H1 (cell line): Measurements from ENCODE around the gene PDE9A. TPM values are rescaled to one million over a fixed set of nuclear protein-coding genes. Genes with fewer than 3 reads are reported as not detected.

Source experiments
- CHD1 ChIP-seq: IDR thresholded peaks from 2 replicates; pipeline ENCODE4 v1.6.1; 2012; ENCODE audit warnings: low read depth, low read length, improper control_type of control experiment
- EGR1 ChIP-seq: IDR thresholded peaks from 2 replicates; pipeline ENCODE4 v1.6.1; 2011; ENCODE audit warnings: low read depth, low read length, borderline replicate concordance
- RBBP5 ChIP-seq: IDR thresholded peaks from 2 replicates; pipeline ENCODE4 v1.7.1; 2012; ENCODE audit warnings: low read depth, mild to moderate bottlenecking, inconsistent platforms, low read length, moderate library complexity, borderline replicate concordance
- polyA plus RNA-seq, 7 experiments: library from polyadenylated mRNA; depleted of rRNA in 3 of 7; stranded (reverse) in 5 of 7; unstranded in 2 of 7; fragments of >200 nt in 5 of 7; fragments of 200-250 nt in 2 of 7; gene quantifications; 1 replicate in 5 of 7; 2 replicates in 1 of 7; 4 replicates in 1 of 7; pipeline versions ENCODE4 v1.2.1 to v1.2.3, GENCODE V29; 2011 to 2013; ENCODE audit warnings: missing spikeins in 2 of 7, mixed read lengths in 2 of 7
- total RNA-seq: library from RNA; stranded (reverse); fragmentation: NEBNext Ultra II Directional; extraction: Animal tissue kit (Norgen Biotek cat#: 25700); gene quantifications from 2 replicates; pipeline ENCODE4 v1.2.1, GENCODE V29; 2021

The PDE9A gene
- total and polyA plus RNA-seq, 2 of the 8 experiments (the other 6 are each of a cell fraction or from before 2014, with no cell fraction given) = 39.2 to 45.9 TPM

DNA sequence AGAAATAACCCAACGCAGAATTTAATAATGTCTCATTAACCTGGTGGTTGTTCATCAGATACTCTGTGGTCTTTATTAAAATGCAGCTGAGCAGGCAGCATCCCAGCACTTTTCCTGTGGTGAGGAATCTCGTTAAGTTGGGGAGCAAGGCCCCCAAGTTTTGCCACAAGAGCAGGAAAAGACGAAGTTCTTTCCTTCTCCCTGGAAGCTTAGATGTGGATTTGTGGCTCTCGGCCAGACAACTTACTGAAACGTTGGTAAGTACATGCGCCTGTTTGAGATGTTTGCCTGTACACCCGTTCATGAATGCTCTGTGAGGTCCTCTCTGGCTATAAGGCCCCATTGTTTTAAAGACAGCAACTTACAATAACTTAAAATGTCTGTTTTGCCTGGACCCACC is 34.3 kb upstream of the PDE9A start (continued):
- TF ChIP-seq EGR1 (no peak), CHD1 (no peak), RBBP5 (no peak)
